Stimulated activated CD8-positive, alpha-beta memory T cell treated with anti-CD3 and anti-CD28 coated beads, Interleukin-12 subunit alpha, Interleukin-12 subunit beta, amount 100 ng/mL, for 24 hours (primary cell): ENCODE results near the gene CC2D1B.
"Not testable (repeated sequence)": the region's sequence is repeated elsewhere in the genome, so short reads cannot be mapped to it uniquely, and the experiment has no call there.

Source experiments
- DNase-seq: peaks from one replicate; pipeline ENCODE4 v3.0.0-alpha.2; 2020; ENCODE audit errors: extremely low read depth

The CC2D1B gene

GRCh38 chr1:52365746-52366516, at the start of gene CC2D1B:
Gene CC2D1B (minus strand): TSS chr1:52366205. CDS start chr1:52364620, 1,585 bp downstream.
- DNase-seq, result peak; percentile 99

GRCh38 chr1:52414942-52415341, 48.9 kb upstream of the CC2D1B start:
- no peak for DNase-seq

- no peak for DNase-seq
Measured at GRCh38 chr1:52413410-52413989, 47.5 kb upstream of the CC2D1B start.

GRCh38 chr1:52404975-52405338, 39.0 kb upstream of the CC2D1B start:
- DNase-seq, result no peak

- peak; percentile 96 for DNase-seq
Measured at GRCh38 chr1:52404116-52404974, 38.3 kb upstream of the CC2D1B start, which contains the start of the genes ORC1 and PRPF38A. Gene ORC1 (minus strand): TSS chr1:52404423. CDS start chr1:52402223, 2,200 bp downstream. Gene PRPF38A (plus strand): TSS chr1:52404602. CDS start chr1:52404750, 148 bp downstream.

GRCh38 chr1:52403566-52404115, 37.6 kb upstream of the CC2D1B start:
- peak; percentile 16 for DNase-seq

- no peak for DNase-seq
Measured at GRCh38 chr1:52402860-52403240, 36.8 kb upstream of the CC2D1B start.

GRCh38 chr1:52400131-52400530, 34.1 kb upstream of the CC2D1B start:
- DNase-seq, result no peak

- DNase-seq, result no peak
Measured at GRCh38 chr1:52399629-52400028, 33.6 kb upstream of the CC2D1B start.

- DNase-seq, result no peak
Measured at GRCh38 chr1:52393174-52393573, 27.2 kb upstream of the CC2D1B start.

GRCh38 chr1:52386458-52386857, 20.5 kb upstream of the CC2D1B start:
- DNase-seq, result no peak

GRCh38 chr1:52385376-52385775, 19.4 kb upstream of the CC2D1B start:
- no peak for DNase-seq

GRCh38 chr1:52369851-52370250, 3.8 kb upstream of the CC2D1B start:
- DNase-seq, result not testable (repeated sequence)

- DNase-seq, result peak; percentile 22
Measured at GRCh38 chr1:52368383-52369172, 2.6 kb upstream of the CC2D1B start.

GRCh38 chr1:52367272-52367671, 1.3 kb upstream of the CC2D1B start:
- DNase-seq, result no peak

- DNase-seq, result no peak
Measured at GRCh38 chr1:52366517-52366827, 467 bp upstream of the CC2D1B start.

- DNase-seq, result no peak
Measured at GRCh38 chr1:52365071-52365745, 797 bp downstream of the CC2D1B start.

- DNase-seq, result no peak
Measured at GRCh38 chr1:52364235-52364839, 1.7 kb downstream of the CC2D1B start.

GRCh38 chr1:52360595-52360968, 5.4 kb downstream of the CC2D1B start:
- DNase-seq, result no peak
